Raji (cell line): ENCODE measurements around the gene MEIS2.

Experiments used
- POLR2A ChIP-seq: IDR thresholded peaks from 2 replicates; pipeline ENCODE4 v1.6.1; 2011; ENCODE audit warnings: low read depth, low read length, control low read depth; ENCODE audit not compliant: insufficient read depth

Gene MEIS2

GRCh38 chr15:37100109-37100965, at the start of gene MEIS2:
MEIS2 (minus strand) TSS chr15:37100549; CDS start chr15:37099466, 1,083 bp downstream.
- peak; percentile 50 for TF ChIP-seq POLR2A

- no peak for TF ChIP-seq POLR2A
These were observed 48.8 kb upstream of the MEIS2 start for GRCh38 chr15:37149146-37149545.

- no peak for TF ChIP-seq POLR2A
These were observed 48.4 kb upstream of the MEIS2 start for GRCh38 chr15:37148714-37149113.

- TF ChIP-seq POLR2A, result no peak
These were observed 43.0 kb upstream of the MEIS2 start for GRCh38 chr15:37143351-37143750.

GRCh38 chr15:37142371-37142770, 42.0 kb upstream of the MEIS2 start:
- no peak for TF ChIP-seq POLR2A

GRCh38 chr15:37140531-37141058, 40.2 kb upstream of the MEIS2 start:
- TF ChIP-seq POLR2A, result no peak

GRCh38 chr15:37138591-37139215, 38.4 kb upstream of the MEIS2 start:
- TF ChIP-seq POLR2A, result no peak

GRCh38 chr15:37137221-37137620, 36.9 kb upstream of the MEIS2 start:
- TF ChIP-seq POLR2A, result no peak

- TF ChIP-seq POLR2A, result no peak
These were observed 36.3 kb upstream of the MEIS2 start for GRCh38 chr15:37136666-37137065.

GRCh38 chr15:37135225-37135624, 34.9 kb upstream of the MEIS2 start:
- no peak for TF ChIP-seq POLR2A

GRCh38 chr15:37134699-37135131, 34.4 kb upstream of the MEIS2 start:
- TF ChIP-seq POLR2A, result no peak

- no peak for TF ChIP-seq POLR2A
These were observed 33.9 kb upstream of the MEIS2 start for GRCh38 chr15:37134244-37134643.

- no peak for TF ChIP-seq POLR2A
These were observed 33.3 kb upstream of the MEIS2 start for GRCh38 chr15:37133602-37134001.

- no peak for TF ChIP-seq POLR2A
These were observed 32.6 kb upstream of the MEIS2 start for GRCh38 chr15:37132826-37133417.

GRCh38 chr15:37131621-37132020, 31.3 kb upstream of the MEIS2 start:
- no peak for TF ChIP-seq POLR2A

- no peak for TF ChIP-seq POLR2A
These were observed 30.0 kb upstream of the MEIS2 start for GRCh38 chr15:37130356-37130755.
